Neural cell (in vitro differentiated cells): ENCODE measurements around the gene GPATCH11. TPM values are rescaled to one million over a fixed set of nuclear protein-coding genes. Genes with fewer than 3 reads are reported as not detected.

Experiments used
- H2AFZ ChIP-seq: fragments of 200-600, 300-800 bp; sonication (generic), shearing (Covaris generic); 2 replicates; pipeline ENCODE4 v1.6.0; 2014; ENCODE audit warnings: low read depth, mild to moderate bottlenecking, antibody characterized with exemption, low read length, moderate library complexity
- H3F3A ChIP-seq: fragments of 200-600 bp; shearing (Covaris generic); 2 replicates; pipeline ENCODE4 v1.6.1; 2016; ENCODE audit warnings: mild to moderate bottlenecking, moderate library complexity, mixed read lengths, antibody characterized with exemption, low read length; ENCODE audit not compliant: insufficient read depth, poor library complexity, severe bottlenecking
- H3K27ac ChIP-seq: fragments of 200-600, 300-800 bp; sonication (generic), shearing (Covaris generic); 2 replicates; pipeline ENCODE4 v1.5.1; 2014; ENCODE audit warnings: mild to moderate bottlenecking, low read length, moderate library complexity
- H3K27me3 ChIP-seq: fragments of 300-800, 200-600 bp; sonication (generic), shearing (Covaris generic); 2 replicates; pipeline ENCODE4 v1.6.0; 2014; ENCODE audit warnings: mild to moderate bottlenecking, low read depth, low read length, moderate library complexity; ENCODE audit not compliant: insufficient read depth
- H3K36me3 ChIP-seq: fragments of 300-800, 200-600 bp; sonication (generic), shearing (Covaris generic); 2 replicates; pipeline ENCODE4 v1.5.1; 2014; ENCODE audit warnings: mild to moderate bottlenecking, antibody characterized with exemption, low read length, moderate library complexity; ENCODE audit not compliant: insufficient read depth
- H3K4me2 ChIP-seq: fragments of 300-800, 200-600 bp; sonication (generic), shearing (Covaris generic); 2 replicates; pipeline ENCODE4 v1.6.0; 2014; ENCODE audit warnings: mild to moderate bottlenecking, low read length
- H3K4me3 ChIP-seq: fragments of 300-800, 200-600 bp; sonication (generic), shearing (Covaris generic); 2 replicates; pipeline ENCODE4 v1.5.1; 2014; ENCODE audit warnings: mild to moderate bottlenecking, low read length, moderate library complexity
- H3K79me2 ChIP-seq: fragments of 200-600 bp; shearing (Covaris generic); replicated peaks from 2 replicates; pipeline ENCODE4 v1.6.0; 2014; ENCODE audit warnings: mild to moderate bottlenecking, low read length, moderate library complexity; ENCODE audit not compliant: insufficient read depth
- H3K9ac ChIP-seq: fragments of 300-800, 200-600 bp; sonication (generic), shearing (Covaris generic); 2 replicates; pipeline ENCODE4 v1.6.1; 2016; ENCODE audit warnings: mild to moderate bottlenecking, low read length, mixed read lengths
- H3K9me2 ChIP-seq: fragments of 200-600 bp; shearing (Covaris generic); 2 replicates; pipeline ENCODE4 v1.6.1; 2016; ENCODE audit warnings: mild to moderate bottlenecking, low read length, mixed read lengths; ENCODE audit not compliant: insufficient read depth
- H3K9me3 ChIP-seq: fragments of 200-600, 300-800 bp; sonication (generic), shearing (Covaris generic); 2 replicates; pipeline ENCODE4 v1.6.1; 2016; ENCODE audit warnings: mild to moderate bottlenecking, mixed run types, low read length, moderate library complexity, mixed read lengths
- H4K20me1 ChIP-seq: fragments of 200-600 bp; shearing (Covaris generic); 2 replicates; pipeline ENCODE4 v1.6.1; 2016; ENCODE audit warnings: mild to moderate bottlenecking, mixed run types; ENCODE audit not compliant: insufficient read depth
- EP300 ChIP-seq: fragments of 450-650 bp; conservative IDR thresholded peaks from 2 replicates; pipeline ENCODE4 v1.6.1; 2014; ENCODE audit warnings: antibody characterized with exemption, mild to moderate bottlenecking, moderate library complexity; ENCODE audit not compliant: poor library complexity, severe bottlenecking
- EZH2 ChIP-seq: fragments of 200-600, 300-800 bp; shearing (Covaris generic), sonication (generic); IDR thresholded peaks from 2 replicates; pipeline ENCODE4 v1.6.1; 2014; ENCODE audit warnings: antibody characterized with exemption, low read length, borderline replicate concordance, mild to moderate bottlenecking; ENCODE audit not compliant: insufficient read depth, poor library complexity, severe bottlenecking
- MXI1 ChIP-seq: fragments of 450-650 bp; conservative IDR thresholded peaks from 2 replicates; pipeline ENCODE4 v1.6.1; 2014; ENCODE audit warnings: antibody characterized with exemption, mild to moderate bottlenecking; ENCODE audit not compliant: poor library complexity, severe bottlenecking
- POLR2AphosphoS5 ChIP-seq: IDR thresholded peaks from 2 replicates; pipeline ENCODE4 v1.6.1; 2012
- RAD21 ChIP-seq: fragments of 450-650 bp; conservative IDR thresholded peaks from 2 replicates; pipeline ENCODE4 v1.6.1; 2014; ENCODE audit warnings: antibody characterized with exemption, mild to moderate bottlenecking, moderate library complexity
- SMC3 ChIP-seq: fragments of 450-650 bp; conservative IDR thresholded peaks from 2 replicates; pipeline ENCODE4 v1.6.1; 2014; ENCODE audit warnings: antibody characterized with exemption, mild to moderate bottlenecking, moderate library complexity; ENCODE audit not compliant: poor library complexity
- TAF1 ChIP-seq: IDR thresholded peaks from 2 replicates; pipeline ENCODE4 v1.6.1; 2012; ENCODE audit warnings: low read depth
- polyA plus RNA-seq: library from polyadenylated mRNA; depleted of rRNA; stranded (reverse); fragments of >200 nt; gene quantifications from 2 replicates; pipeline ENCODE4 v1.2.3, GENCODE V29; 2014
- TF ChIP-seq, protein P1 (sequence below): IDR thresholded peaks from 2 replicates; pipeline ENCODE4 v1.6.1; 2012; ENCODE audit warnings: borderline replicate concordance
- TF ChIP-seq, protein P2 (sequence below): fragments of 450-650 bp; IDR thresholded peaks from 2 replicates; pipeline ENCODE4 v1.5.1; 2014; ENCODE audit warnings: antibody characterized with exemption, mild to moderate bottlenecking, moderate library complexity; ENCODE audit not compliant: poor library complexity, severe bottlenecking

The GPATCH11 gene
- polyA plus RNA-seq, 1 donor from 2014 or later: 17.7 TPM

DNA sequence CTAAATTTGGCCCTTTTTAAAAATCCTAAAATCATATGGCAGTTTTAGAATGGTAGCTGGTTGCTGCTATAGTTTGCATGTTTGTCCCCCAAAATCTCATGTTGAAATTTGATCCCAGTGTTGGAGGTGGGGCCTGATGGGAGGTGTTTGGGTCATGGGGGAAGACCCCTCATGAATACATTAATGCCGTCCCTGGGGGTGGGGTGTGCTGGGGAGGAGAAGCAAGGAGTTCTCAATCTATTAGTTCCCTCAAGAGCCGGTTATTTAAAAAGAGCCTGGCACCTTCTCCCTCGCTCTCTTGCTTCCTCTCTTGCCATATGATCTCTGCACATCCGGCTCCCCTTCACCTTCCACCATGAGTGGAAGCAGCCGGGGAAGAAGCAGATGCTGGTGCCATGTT, 20.8 kb downstream of the GPATCH11 start:
- Histone ChIP-seq H4K20me1 (no peaks in the 10 kb centered on the region), H3K79me2 (no peaks in the 10 kb centered on the region), H3K4me3 (no peak overlapping the region), H2AFZ (no peak overlapping the region), H3K4me2 (no peak overlapping the region), H3K36me3 (no peaks in the 10 kb centered on the region), H3K27ac (no peak overlapping the region), H3F3A (no peaks in the 10 kb centered on the region), H3K27me3 (no peaks in the 10 kb centered on the region), H3K9me2 (no peaks in the 10 kb centered on the region), H3K9ac (no peak overlapping the region), H3K9me3 (no peaks in the 10 kb centered on the region)
- TF ChIP-seq MXI1 (no peak), EZH2 (no peak), EP300 (no peak), RAD21 (no peak), TAF1 (no peak), SMC3 (no peak), POLR2AphosphoS5 (no peak)
- TF ChIP-seq, protein P1, sequence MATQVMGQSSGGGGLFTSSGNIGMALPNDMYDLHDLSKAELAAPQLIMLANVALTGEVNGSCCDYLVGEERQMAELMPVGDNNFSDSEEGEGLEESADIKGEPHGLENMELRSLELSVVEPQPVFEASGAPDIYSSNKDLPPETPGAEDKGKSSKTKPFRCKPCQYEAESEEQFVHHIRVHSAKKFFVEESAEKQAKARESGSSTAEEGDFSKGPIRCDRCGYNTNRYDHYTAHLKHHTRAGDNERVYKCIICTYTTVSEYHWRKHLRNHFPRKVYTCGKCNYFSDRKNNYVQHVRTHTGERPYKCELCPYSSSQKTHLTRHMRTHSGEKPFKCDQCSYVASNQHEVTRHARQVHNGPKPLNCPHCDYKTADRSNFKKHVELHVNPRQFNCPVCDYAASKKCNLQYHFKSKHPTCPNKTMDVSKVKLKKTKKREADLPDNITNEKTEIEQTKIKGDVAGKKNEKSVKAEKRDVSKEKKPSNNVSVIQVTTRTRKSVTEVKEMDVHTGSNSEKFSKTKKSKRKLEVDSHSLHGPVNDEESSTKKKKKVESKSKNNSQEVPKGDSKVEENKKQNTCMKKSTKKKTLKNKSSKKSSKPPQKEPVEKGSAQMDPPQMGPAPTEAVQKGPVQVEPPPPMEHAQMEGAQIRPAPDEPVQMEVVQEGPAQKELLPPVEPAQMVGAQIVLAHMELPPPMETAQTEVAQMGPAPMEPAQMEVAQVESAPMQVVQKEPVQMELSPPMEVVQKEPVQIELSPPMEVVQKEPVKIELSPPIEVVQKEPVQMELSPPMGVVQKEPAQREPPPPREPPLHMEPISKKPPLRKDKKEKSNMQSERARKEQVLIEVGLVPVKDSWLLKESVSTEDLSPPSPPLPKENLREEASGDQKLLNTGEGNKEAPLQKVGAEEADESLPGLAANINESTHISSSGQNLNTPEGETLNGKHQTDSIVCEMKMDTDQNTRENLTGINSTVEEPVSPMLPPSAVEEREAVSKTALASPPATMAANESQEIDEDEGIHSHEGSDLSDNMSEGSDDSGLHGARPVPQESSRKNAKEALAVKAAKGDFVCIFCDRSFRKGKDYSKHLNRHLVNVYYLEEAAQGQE: no peak
- TF ChIP-seq, protein P2, sequence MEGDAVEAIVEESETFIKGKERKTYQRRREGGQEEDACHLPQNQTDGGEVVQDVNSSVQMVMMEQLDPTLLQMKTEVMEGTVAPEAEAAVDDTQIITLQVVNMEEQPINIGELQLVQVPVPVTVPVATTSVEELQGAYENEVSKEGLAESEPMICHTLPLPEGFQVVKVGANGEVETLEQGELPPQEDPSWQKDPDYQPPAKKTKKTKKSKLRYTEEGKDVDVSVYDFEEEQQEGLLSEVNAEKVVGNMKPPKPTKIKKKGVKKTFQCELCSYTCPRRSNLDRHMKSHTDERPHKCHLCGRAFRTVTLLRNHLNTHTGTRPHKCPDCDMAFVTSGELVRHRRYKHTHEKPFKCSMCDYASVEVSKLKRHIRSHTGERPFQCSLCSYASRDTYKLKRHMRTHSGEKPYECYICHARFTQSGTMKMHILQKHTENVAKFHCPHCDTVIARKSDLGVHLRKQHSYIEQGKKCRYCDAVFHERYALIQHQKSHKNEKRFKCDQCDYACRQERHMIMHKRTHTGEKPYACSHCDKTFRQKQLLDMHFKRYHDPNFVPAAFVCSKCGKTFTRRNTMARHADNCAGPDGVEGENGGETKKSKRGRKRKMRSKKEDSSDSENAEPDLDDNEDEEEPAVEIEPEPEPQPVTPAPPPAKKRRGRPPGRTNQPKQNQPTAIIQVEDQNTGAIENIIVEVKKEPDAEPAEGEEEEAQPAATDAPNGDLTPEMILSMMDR: no peak

DNA sequence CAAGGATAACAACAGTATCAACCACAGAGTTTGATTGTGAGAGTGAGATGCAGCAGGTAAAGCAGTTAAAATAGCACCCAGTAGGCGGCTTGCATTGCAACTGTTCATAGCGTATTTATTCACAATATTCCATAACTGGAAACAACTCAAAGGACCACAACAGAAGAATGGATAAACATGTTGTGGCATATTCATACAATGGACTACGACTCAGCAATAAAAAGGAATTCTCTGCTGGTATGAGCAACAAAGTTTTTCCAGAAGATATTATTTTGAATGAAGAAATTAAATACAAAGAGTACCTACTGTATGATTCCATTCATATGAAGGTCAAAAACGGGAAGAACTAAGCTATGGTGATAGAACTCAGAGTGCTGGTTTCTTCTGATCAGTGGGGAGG, 25.2 kb downstream of the GPATCH11 start:
- Histone ChIP-seq H3K9ac (no peak overlapping the region), H3K4me3 (no peak overlapping the region), H4K20me1 (no peaks in the 10 kb centered on the region), H3F3A (no peaks in the 10 kb centered on the region), H2AFZ (no peak overlapping the region), H3K9me3 (no peaks in the 10 kb centered on the region), H3K4me2 (no peak overlapping the region), H3K36me3 (no peaks in the 10 kb centered on the region), H3K79me2 (no peaks in the 10 kb centered on the region), H3K9me2 (no peaks in the 10 kb centered on the region), H3K27me3 (no peaks in the 10 kb centered on the region), H3K27ac (no peak overlapping the region)
- TF ChIP-seq TAF1: no peak
- TF ChIP-seq POLR2AphosphoS5: no peak
